ENCODE measurements around the gene C12orf56.
A peak's percentile ranks its signal among the peaks of the same experiment; 100 is the strongest.
"Not testable (repeated sequence)": the region's sequence is repeated elsewhere in the genome, so short reads cannot be mapped to it uniquely, and the experiment has no call there.

The C12orf56 gene

GRCh38 chr12:64329031-64329710 is 61.4 kb downstream of the C12orf56 start:
- H2AFZ ChIP-seq (ENCODE audit: low read depth, low read length); H2BK15ac ChIP-seq (ENCODE audit: low read depth, poor library complexity, severe bottlenecking); H4K8ac ChIP-seq (ENCODE audit: low read length); H3K4me2 ChIP-seq (ENCODE audit: low read length, poor library complexity, severe bottlenecking); H3K27ac ChIP-seq (ENCODE audit: low read length, poor library complexity, severe bottlenecking); H2AK5ac ChIP-seq (ENCODE audit: low read length, severe bottlenecking); H3K79me1 ChIP-seq (replicated peaks; ENCODE audit: low read length, poor library complexity, severe bottlenecking); H4K91ac ChIP-seq (ENCODE audit: low read length); H2BK5ac ChIP-seq (ENCODE audit: low read depth, low read length, poor library complexity, severe bottlenecking); H3K4ac ChIP-seq (ENCODE audit: low read depth in 1 of 2, low read length in 2 of 2); H3K4me3 ChIP-seq (ENCODE audit: insufficient read depth in 1 of 2, low read depth in 1 of 2, low read length in 2 of 2); DNase-seq; H3K4me1 ChIP-seq (ENCODE audit: control insufficient read depth, insufficient read depth, low read depth, low read length); H3K9me3 ChIP-seq (ENCODE audit: control insufficient read depth, low read length); H3K18ac ChIP-seq (ENCODE audit: low read depth in 1 of 2, low read length in 2 of 2); H2BK120ac ChIP-seq (ENCODE audit: low read depth, low read length); H3K14ac ChIP-seq (ENCODE audit: low read length in 2 of 2); H3K9ac ChIP-seq (ENCODE audit: low read length); H2BK12ac ChIP-seq (ENCODE audit: low read length in 2 of 2); H3K27me3 ChIP-seq (ENCODE audit: control insufficient read depth in 1 of 2, insufficient read depth in 1 of 2, low read length in 2 of 2); H3K23ac ChIP-seq (ENCODE audit: low read length in 2 of 2): not testable (repeated sequence)
- 86% methylated on average over 4 of the region's 9 CpGs for WGBS
- peaks cover 0 to 29% of the 10 kb centered on the region in 2 experiments for H3K36me3 ChIP-seq (ENCODE audit: control insufficient read depth in 1 of 2, insufficient read depth in 2 of 2, low read depth in 1 of 2, low read length in 2 of 2)

- Histone ChIP-seq H4K91ac (ENCODE audit: low read length) (no peak overlapping the region), H3K23ac (ENCODE audit: low read length in 2 of 2) (peak overlapping the region in 1 of 2 experiments; percentile 69), H3K36me3 (ENCODE audit: control insufficient read depth in 1 of 2, insufficient read depth in 2 of 2, low read depth in 1 of 2, low read length in 2 of 2) (peaks cover 0 to 28% of the 10 kb centered on the region in 2 experiments), H3K9me3 (ENCODE audit: control insufficient read depth, low read length) (no peaks in the 10 kb centered on the region), H3K4me1 (ENCODE audit: control insufficient read depth, insufficient read depth, low read depth, low read length) (peaks cover 1% of the 10 kb centered on the region), H3K4ac (ENCODE audit: low read depth in 1 of 2, low read length in 2 of 2) (no peak overlapping the region), H2AK5ac (ENCODE audit: low read length, severe bottlenecking) (no peak overlapping the region), H2BK15ac (ENCODE audit: low read depth, poor library complexity, severe bottlenecking) (no peak overlapping the region), H3K14ac (ENCODE audit: low read length in 2 of 2) (no peak overlapping the region), H3K4me3 (ENCODE audit: insufficient read depth in 1 of 2, low read depth in 1 of 2, low read length in 2 of 2) (no peak overlapping the region), H4K8ac (ENCODE audit: low read length) (no peak overlapping the region), H2AFZ (ENCODE audit: low read depth, low read length) (no peak overlapping the region), H3K79me1 (replicated peaks; ENCODE audit: low read length, poor library complexity, severe bottlenecking) (no peaks in the 10 kb centered on the region), H2BK5ac (ENCODE audit: low read depth, low read length, poor library complexity, severe bottlenecking) (no peak overlapping the region), H2BK12ac (ENCODE audit: low read length in 2 of 2) (no peak overlapping the region), H3K27me3 (ENCODE audit: control insufficient read depth in 1 of 2, insufficient read depth in 1 of 2, low read length in 2 of 2) (peaks cover 0 to 3% of the 10 kb centered on the region in 2 experiments), H3K18ac (ENCODE audit: low read depth in 1 of 2, low read length in 2 of 2) (no peak overlapping the region), H3K4me2 (ENCODE audit: low read length, poor library complexity, severe bottlenecking) (no peak overlapping the region), H3K9ac (ENCODE audit: low read length) (no peak overlapping the region), H2BK120ac (ENCODE audit: low read depth, low read length) (no peak overlapping the region), H3K27ac (ENCODE audit: low read length, poor library complexity, severe bottlenecking) (no peak overlapping the region)
- DNase-seq = no peak
- 46% methylated on average over 1 of the region's 2 CpGs for WGBS
Observed at GRCh38 chr12:64325055-64325454, 65.5 kb downstream of the C12orf56 start.

GRCh38 chr12:64323476-64324225 is 66.9 kb downstream of the C12orf56 start:
- H3K18ac ChIP-seq (ENCODE audit: low read depth in 1 of 2, low read length in 2 of 2) = no peak overlapping the region
- H3K9me3 ChIP-seq (ENCODE audit: control insufficient read depth, low read length) = no peaks in the 10 kb centered on the region
- no peak overlapping the region for H3K23ac ChIP-seq (ENCODE audit: low read length in 2 of 2)
- H3K14ac ChIP-seq (ENCODE audit: low read length in 2 of 2) = no peak overlapping the region
- no peak overlapping the region for H2BK12ac ChIP-seq (ENCODE audit: low read length in 2 of 2)
- H3K9ac ChIP-seq (ENCODE audit: low read length) = no peak overlapping the region
- no peak overlapping the region for H2BK5ac ChIP-seq (ENCODE audit: low read depth, low read length, poor library complexity, severe bottlenecking)
- H4K91ac ChIP-seq (ENCODE audit: low read length) = no peak overlapping the region
- WGBS = 73% methylated on average over 1 of the region's 3 CpGs
- no peaks in the 10 kb centered on the region for H3K79me1 ChIP-seq (replicated peaks; ENCODE audit: low read length, poor library complexity, severe bottlenecking)
- no peak overlapping the region for H2AFZ ChIP-seq (ENCODE audit: low read depth, low read length)
- peaks cover 0 to 3% of the 10 kb centered on the region in 2 experiments for H3K27me3 ChIP-seq (ENCODE audit: control insufficient read depth in 1 of 2, insufficient read depth in 1 of 2, low read length in 2 of 2)
- H3K27ac ChIP-seq (ENCODE audit: low read length, poor library complexity, severe bottlenecking) = peak overlapping the region; percentile 8
- H2BK15ac ChIP-seq (ENCODE audit: low read depth, poor library complexity, severe bottlenecking) = no peak overlapping the region
- no peak overlapping the region for H3K4me3 ChIP-seq (ENCODE audit: insufficient read depth in 1 of 2, low read depth in 1 of 2, low read length in 2 of 2)
- no peak overlapping the region for H2BK120ac ChIP-seq (ENCODE audit: low read depth, low read length)
- no peak overlapping the region for H3K4me2 ChIP-seq (ENCODE audit: low read length, poor library complexity, severe bottlenecking)
- no peak for DNase-seq
- no peak overlapping the region for H2AK5ac ChIP-seq (ENCODE audit: low read length, severe bottlenecking)
- H4K8ac ChIP-seq (ENCODE audit: low read length) = no peak overlapping the region
- H3K36me3 ChIP-seq (ENCODE audit: control insufficient read depth in 1 of 2, insufficient read depth in 2 of 2, low read depth in 1 of 2, low read length in 2 of 2) = peaks cover 0 to 26% of the 10 kb centered on the region in 2 experiments
- H3K4ac ChIP-seq (ENCODE audit: low read depth in 1 of 2, low read length in 2 of 2) = no peak overlapping the region
- H3K4me1 ChIP-seq (ENCODE audit: control insufficient read depth, insufficient read depth, low read depth, low read length) = peaks cover 3% of the 10 kb centered on the region

- Histone ChIP-seq H2BK120ac (ENCODE audit: low read depth, low read length) (no peak overlapping the region), H4K8ac (ENCODE audit: low read length) (no peak overlapping the region), H4K91ac (ENCODE audit: low read length) (no peak overlapping the region), H3K23ac (ENCODE audit: low read length in 2 of 2) (no peak overlapping the region), H3K27ac (ENCODE audit: low read length, poor library complexity, severe bottlenecking) (no peak overlapping the region), H3K9ac (ENCODE audit: low read length) (no peak overlapping the region), H3K4ac (ENCODE audit: low read depth in 1 of 2, low read length in 2 of 2) (no peak overlapping the region), H3K36me3 (ENCODE audit: control insufficient read depth in 1 of 2, insufficient read depth in 2 of 2, low read depth in 1 of 2, low read length in 2 of 2) (peaks cover 0 to 26% of the 10 kb centered on the region in 2 experiments), H3K27me3 (ENCODE audit: control insufficient read depth in 1 of 2, insufficient read depth in 1 of 2, low read length in 2 of 2) (peaks cover 0 to 3% of the 10 kb centered on the region in 2 experiments), H2AK5ac (ENCODE audit: low read length, severe bottlenecking) (no peak overlapping the region), H3K4me3 (ENCODE audit: insufficient read depth in 1 of 2, low read depth in 1 of 2, low read length in 2 of 2) (no peak overlapping the region), H2AFZ (ENCODE audit: low read depth, low read length) (no peak overlapping the region), H3K9me3 (ENCODE audit: control insufficient read depth, low read length) (no peaks in the 10 kb centered on the region), H2BK15ac (ENCODE audit: low read depth, poor library complexity, severe bottlenecking) (no peak overlapping the region), H3K4me2 (ENCODE audit: low read length, poor library complexity, severe bottlenecking) (no peak overlapping the region), H3K14ac (ENCODE audit: low read length in 2 of 2) (no peak overlapping the region), H2BK12ac (ENCODE audit: low read length in 2 of 2) (no peak overlapping the region), H2BK5ac (ENCODE audit: low read depth, low read length, poor library complexity, severe bottlenecking) (no peak overlapping the region), H3K18ac (ENCODE audit: low read depth in 1 of 2, low read length in 2 of 2) (no peak overlapping the region), H3K79me1 (replicated peaks; ENCODE audit: low read length, poor library complexity, severe bottlenecking) (no peaks in the 10 kb centered on the region), H3K4me1 (ENCODE audit: control insufficient read depth, insufficient read depth, low read depth, low read length) (peaks cover 3% of the 10 kb centered on the region)
- 56% methylated on average over 3 of the region's 4 CpGs for WGBS
- DNase-seq = no peak
Observed at GRCh38 chr12:64323006-64323405, 67.6 kb downstream of the C12orf56 start.

All from mesenchymal stem cell (in vitro differentiated cells and primary cell).